GM03348 (cell line): ENCODE measurements around the gene RNU6-9.
A peak's percentile ranks its signal among the peaks of the same experiment; 100 is the strongest.
"Not testable (repeated sequence)": the region's sequence is repeated elsewhere in the genome, so short reads cannot be mapped to it uniquely, and the experiment has no call there.

ENCODE experiments used
- DNase-seq: peaks from one replicate; pipeline ENCODE4 v3.0.0; 2012; ENCODE audit warnings: low spot score

RNU6-9 gene

DNA sequence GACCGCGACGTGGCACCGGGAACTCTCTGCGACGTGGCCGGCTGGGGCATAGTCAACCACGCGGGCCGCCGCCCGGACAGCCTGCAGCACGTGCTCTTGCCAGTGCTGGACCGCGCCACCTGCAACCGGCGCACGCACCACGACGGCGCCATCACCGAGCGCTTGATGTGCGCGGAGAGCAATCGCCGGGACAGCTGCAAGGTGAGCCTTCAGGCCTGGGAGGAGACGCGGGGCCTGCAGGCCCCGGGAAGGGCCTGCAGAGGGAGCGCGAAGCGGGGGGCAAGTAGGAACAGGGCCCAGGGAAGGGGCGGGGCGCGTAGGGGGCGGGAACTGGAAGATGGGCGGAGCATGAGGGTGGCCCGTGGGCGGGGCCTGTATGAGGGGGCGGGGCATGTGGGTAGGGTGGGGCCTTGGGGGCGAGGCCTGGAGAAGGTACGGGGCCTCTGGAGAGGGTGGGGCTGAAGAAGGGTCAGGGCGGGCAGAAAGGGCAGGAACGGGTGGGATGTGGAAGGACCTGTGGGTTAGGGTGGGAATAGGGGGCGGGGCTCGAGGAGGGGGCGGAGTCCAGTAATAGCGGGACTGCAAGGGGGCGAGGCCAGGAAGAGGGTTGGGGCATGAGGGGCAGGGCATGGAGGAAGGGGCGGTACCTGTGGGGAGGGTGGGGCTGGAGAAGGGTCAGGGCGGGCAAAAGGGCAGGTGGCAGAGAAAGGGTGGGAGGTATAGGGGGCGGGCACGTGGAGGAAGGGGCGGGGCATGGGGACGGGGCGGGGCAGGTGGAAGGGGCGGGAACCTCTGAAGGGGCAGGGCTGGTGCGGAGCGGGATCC lies 31.3 kb upstream of the RNU6-9 start:
- peak; percentile 64 for DNase-seq

DNA sequence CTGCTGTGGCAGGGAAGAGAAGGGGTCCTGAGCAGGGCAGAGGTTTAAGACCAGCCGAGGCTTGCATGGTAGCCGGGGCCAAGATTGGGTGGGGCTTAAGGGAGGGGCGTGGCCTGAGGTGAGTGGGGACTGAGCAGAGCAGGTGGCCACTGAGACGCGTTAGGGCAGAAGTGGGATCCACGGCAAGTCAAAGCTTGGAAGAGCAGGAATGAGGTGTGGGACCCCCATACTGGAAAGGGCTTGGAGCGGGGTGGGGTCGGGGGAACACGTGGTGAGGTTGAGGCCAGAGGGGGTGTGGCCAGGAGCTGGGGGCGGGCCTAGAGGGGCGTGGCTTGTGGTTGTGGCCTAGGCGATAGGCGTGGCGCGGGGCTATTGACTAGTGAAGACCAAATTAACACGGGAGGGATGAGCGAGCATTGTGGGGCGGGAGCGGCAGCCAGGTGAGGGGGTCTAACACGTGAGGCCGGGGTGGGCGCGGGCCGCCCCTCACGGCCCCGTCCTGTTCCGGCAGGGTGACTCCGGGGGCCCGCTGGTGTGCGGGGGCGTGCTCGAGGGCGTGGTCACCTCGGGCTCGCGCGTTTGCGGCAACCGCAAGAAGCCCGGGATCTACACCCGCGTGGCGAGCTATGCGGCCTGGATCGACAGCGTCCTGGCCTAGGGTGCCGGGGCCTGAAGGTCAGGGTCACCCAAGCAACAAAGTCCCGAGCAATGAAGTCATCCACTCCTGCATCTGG lies 30.5 kb upstream of the RNU6-9 start:
- peak; percentile 54 for DNase-seq

DNA sequence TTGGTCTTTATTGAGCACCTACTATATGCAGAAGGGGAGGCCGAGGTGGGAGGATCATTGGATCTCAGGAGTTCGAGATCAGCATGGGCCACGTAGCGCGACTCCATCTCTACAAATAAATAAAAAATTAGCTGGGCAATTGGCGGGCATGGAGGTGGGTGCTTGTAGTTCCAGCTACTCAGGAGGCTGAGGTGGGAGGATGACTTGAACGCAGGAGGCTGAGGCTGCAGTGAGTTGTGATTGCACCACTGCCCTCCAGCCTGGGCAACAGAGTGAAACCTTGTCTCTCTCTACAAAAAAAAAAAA lies 30.0 kb upstream of the RNU6-9 start:
- DNase-seq = no peak

DNA sequence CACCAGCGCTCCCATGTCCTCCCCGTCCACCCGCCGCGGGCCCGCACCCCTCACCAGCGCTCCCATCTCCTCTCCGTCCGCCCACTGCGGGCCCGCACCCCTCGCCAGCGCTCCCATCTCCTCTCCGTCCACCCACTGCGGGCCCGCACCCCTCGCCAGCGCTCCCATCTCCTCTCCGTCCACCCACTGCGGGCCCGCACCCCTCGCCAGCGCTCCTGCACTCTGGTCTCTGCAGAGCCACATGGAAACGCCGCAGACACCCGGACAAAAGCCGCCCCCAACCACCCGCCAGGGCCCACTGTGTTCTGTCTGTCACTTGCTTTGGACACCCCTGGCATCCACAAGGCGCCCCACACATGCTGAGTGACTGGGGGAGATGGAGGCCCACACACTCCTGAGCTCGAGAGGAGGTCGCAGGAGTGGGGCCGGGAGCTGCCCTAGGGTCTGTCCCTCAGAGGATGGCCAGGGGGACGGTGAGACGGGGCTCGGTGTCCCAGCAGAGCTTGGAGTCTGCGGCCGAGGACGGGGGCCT lies 26.4 kb upstream of the RNU6-9 start:
- DNase-seq = no peak

DNA sequence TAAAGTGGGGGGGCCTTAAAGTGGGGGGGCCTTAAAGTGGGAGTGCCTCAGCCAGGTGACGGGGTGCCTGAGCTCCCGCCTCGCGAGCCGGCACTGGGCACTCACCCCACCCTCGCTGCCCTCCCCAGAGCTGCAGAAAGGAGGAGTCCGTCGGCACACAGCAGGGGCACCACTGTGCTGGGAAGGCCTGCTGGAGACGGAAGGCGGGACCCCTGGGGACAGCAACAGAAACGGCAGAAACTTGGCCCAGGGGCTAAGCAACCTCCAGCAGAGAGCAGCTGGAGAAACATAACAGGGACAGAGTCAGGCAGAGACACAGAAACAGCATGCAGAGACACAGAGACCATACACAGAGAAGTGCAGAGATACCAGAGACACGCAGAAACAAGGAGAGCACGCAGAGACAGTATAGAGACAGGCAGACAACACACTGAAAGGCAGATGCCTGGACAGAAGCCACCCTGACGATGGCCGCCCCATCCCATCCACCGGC lies 25.9 kb upstream of the RNU6-9 start:
- DNase-seq = no peak

DNA sequence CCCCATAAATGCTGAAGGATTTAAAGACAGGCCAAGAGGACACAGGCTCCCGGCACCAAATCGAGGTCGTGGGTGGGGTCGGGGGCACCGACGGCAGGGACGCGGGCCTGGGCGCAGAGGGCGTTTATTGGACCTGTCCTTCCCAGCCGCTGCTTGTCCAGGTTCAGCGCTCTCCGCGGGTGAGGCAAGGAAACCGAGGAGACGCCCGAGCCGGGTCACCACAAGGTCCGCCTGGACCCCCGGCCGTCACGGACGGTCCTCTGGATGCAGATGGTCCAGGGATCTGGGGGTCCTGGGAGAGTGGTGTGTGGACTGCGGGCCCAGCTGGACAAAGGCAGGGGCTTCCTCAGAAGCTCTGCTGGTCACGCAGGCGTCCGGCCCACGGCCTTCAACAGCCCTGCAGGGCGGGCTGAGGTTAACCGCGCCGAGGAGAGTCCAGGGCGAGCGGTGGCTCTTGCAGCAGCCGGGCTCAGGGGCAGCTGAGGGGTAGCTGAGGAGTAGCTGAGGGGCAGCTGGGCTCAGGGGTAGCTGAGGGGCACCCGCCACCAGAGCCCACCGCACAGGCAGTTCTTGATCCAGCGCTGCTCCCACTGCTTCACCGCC lies 25.3 kb upstream of the RNU6-9 start:
- DNase-seq = no peak

DNA sequence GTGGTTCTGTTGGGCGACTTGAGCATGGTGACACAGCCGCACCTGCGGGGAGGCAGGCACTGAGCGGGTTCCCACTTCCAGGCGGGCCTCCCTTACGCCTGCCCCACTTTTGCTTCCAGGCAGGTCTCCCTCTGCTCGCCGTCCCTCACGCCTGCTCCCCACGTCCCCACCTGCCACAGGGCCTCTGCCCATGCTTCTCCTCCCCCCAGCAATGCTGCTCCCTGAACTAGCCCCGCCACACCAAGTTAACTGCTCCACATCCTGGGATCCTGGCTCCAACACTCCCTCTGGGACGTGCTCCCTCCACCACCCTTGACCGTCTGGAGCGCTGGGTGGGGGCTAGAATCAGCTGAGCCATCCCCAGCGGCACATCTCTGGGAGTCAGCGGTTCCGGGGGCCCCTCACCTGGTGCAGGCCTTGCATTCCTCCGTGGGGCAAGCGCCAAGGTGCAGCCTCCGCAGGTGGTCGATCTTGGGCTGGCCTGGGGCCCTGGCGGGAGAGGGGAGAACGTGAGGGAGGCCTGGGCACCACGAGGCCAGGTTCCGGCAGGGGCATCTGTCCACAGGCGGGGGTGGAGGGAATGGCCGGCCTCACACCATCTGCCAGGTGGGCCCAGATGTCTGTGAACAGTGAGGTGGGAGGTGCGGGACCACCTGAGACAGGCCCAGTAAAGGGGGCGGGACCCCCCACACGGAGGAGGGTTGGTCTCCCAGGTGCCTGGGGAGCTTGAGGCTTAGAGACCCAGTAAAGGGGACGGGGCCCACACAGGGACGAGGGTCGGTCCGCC lies 24.6 kb upstream of the RNU6-9 start:
- DNase-seq = no peak

GRCh38 chr19:869245-870177 lies 23.8 kb upstream of the RNU6-9 start:
- DNase-seq = peak; percentile 92

DNA sequence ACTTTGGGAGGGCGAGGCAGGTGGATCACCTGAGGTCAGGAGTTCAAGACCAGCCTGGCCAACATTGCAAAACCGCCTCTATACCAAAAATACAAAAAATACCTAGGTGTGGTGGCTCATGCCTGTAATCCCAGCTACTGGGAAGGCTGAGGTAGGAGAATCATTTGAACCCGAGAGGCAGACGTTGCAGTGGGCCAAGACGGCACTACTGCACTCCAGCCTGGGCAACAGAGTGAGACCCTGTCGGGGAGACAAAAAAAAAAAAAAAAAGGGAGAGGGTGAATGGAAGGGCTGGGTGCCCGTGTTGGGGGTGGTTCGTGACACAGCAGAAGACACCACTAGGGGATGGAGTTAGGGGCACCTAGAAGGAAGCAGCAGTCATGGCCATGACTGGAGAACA lies 23.0 kb upstream of the RNU6-9 start:
- DNase-seq = no peak

DNA sequence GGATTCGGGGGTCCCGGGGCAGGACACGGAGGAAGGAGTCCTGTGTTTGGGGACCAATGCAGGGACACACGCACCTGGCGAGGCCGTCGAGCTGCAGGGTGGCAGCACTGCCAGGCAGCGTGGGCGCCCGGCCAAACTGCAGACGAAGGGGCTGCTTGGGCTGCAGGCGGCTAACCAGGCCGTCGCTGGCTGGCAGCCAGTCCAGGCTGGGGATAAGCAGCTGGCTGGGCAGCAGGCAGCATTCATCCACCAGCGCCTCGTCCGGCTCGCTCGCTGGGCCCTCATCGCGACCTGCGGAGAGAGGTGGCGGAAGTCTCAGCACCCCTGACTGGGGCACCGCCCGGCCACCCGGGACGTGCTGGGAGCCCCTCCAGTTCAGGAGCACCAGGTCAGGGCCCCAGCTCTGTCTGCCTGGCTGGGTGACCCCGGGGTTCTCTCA lies 22.3 kb upstream of the RNU6-9 start:
- no peak for DNase-seq

- no peak for DNase-seq
Measured at GRCh38 chr19:871446-872265, 21.6 kb upstream of the RNU6-9 start.

GRCh38 chr19:872266-872951 lies 20.9 kb upstream of the RNU6-9 start:
- DNase-seq = peak; percentile 64

GRCh38 chr19:873084-873483 lies 20.2 kb upstream of the RNU6-9 start:
- peak; percentile 56 for DNase-seq

DNA sequence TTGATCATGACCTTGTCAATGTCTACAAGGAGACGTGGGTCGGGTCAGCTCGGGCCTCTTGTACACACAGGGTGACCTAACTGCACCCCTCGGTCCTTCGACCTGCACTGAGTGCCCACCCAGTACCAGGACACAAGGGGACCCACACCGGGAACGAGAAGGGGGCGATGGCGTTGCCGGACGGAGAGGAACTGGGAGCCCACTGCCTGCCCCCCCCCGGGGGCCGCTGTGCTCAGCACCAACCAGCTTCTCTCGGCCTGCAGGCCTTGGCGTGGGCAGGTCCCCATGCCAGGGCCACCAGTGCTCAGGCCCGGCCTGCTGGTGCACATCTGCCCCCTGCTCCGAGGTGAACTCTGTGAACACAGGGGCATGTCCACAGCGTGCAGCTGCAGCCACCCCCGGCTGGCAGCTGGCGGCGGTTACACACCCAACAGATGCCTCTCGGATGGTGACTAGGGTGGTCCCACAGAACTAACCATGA lies 19.7 kb upstream of the RNU6-9 start:
- no peak for DNase-seq

DNA sequence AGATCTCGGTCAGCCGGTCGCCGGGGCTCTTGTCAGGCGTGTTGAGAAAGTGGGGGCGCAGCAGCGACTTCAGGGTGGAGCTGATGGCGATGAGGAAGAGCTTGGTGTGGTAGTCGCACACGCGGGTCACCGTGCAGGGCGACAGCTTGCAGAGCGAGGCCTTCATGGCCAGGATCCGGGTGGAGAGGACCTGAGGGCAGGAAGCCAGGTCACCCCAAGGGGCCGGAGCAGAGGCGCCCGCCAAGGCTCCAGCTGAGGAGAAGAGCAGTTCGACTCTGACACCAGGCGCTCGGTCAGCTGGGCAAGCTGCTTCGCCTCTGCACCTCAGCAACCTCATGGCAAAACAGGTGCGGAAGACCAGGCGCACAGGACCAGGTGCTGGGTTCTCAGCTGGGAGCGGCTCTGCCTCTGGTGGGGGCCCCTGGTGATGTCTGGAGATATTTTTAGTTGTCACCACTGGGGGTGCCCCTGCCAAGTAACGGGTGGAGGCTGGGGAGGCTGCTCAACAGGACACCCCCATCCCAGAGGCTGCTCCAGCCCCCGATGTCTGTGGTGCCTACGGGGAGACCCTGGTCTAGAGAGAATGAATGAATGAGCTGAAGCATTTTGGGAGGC lies 17.9 kb upstream of the RNU6-9 start:
- no peak for DNase-seq

GRCh38 chr19:876089-876488 lies 17.2 kb upstream of the RNU6-9 start:
- DNase-seq = no peak

- DNase-seq = no peak
Measured at GRCh38 chr19:876780-877314, 16.4 kb upstream of the RNU6-9 start.

DNA sequence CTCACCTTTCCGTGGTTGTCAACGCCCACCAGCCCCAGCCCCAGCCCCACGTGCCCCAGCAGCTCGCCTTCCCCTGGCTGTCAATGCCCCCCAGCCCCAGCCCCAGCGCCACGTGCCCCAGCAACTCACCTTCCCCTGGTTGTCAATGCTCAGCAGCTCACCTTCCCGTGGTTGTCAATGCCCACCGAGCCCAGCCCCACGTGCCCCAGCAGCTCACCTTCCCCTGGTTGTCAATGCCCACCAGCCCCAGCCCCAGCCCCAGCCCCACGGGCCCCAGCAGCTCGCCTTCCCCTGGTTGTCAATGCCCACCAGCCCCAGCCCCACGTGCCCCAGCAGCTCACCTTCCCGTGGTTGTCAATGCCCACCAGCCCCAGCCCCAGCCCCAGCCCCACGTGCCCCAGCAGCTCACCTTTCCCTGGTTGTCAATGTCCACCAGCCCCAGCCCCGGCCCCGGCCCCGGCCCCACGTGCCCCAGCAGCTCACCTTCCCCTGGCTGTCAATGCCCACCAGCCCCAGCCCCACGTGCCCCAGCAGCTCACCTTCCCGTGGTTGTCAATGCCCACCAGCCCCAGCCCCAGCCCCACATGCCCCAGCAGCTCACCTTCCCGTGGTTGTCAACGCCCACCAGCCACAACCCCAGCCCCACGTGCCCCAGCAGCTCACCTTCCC lies 15.2 kb upstream of the RNU6-9 start:
- DNase-seq = not testable (repeated sequence)
